ENCODE measurements around the gene LRRN3. TPM values are rescaled to one million over a fixed set of nuclear protein-coding genes. Genes with fewer than 3 reads are reported as not detected.

LRRN3 gene
- polyA plus RNA-seq, 1 of the 3 experiments (the other 2 are of a cell fraction): 2.1 TPM

DNA sequence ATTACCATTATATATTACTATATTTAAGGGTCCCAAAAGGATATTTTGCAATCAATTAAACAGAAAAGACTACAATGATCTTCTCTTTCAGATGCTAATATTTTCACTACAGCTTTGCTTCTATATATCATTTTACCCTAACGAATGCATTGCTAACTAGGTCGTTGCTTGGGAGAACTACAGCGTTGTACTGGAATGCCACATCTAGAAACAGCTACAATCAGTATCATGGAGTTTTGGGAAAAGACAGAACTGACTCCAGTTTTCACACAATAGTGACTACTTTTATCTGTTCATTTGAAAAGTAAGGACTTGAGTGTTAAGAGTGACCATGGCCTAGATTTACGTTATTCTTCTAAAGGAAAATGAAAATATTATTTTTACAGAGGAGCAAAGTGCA lies 38.5 kb downstream of the LRRN3 start:
- Histone ChIP-seq H3K9me3 (no peaks in the 10 kb centered on the region), H4K20me1 (ENCODE audit: insufficient read depth) (no peaks in the 10 kb centered on the region), H3K27me3 (ENCODE audit: insufficient read depth) (no peaks in the 10 kb centered on the region), H3K9me2 (no peaks in the 10 kb centered on the region), H3K79me2 (ENCODE audit: insufficient read depth) (no peaks in the 10 kb centered on the region), H3F3A (replicated peaks; ENCODE audit: insufficient read depth) (no peaks in the 10 kb centered on the region), H3K36me3 (replicated peaks in 1 of 2; ENCODE audit: control insufficient read depth in 1 of 2, insufficient read depth in 2 of 2, low read length in 1 of 2) (peaks cover under 1 to 3% of the 10 kb centered on the region in 2 experiments), H3K4me3 (ENCODE audit: low read depth in 2 of 2, low read length in 1 of 2) (no peak overlapping the region), H3K9ac (no peak overlapping the region), H3K4me1 (ENCODE audit: control insufficient read depth in 1 of 2, insufficient read depth in 2 of 2, low read depth in 1 of 2, low read length in 1 of 2) (peaks cover 0 to 2% of the 10 kb centered on the region in 2 experiments; a peak in 2 of 4 replicates), H3K4me2 (no peak overlapping the region), H3K27ac (ENCODE audit: low read depth in 2 of 2, low read length in 1 of 2) (no peak overlapping the region), H2AFZ (ENCODE audit: low read depth) (no peak overlapping the region)
- WGBS (ENCODE audit: low lambda C conversion rate): 93% methylated on average over 4 of the region's 4 CpGs
- CTCF ChIA-PET: interaction anchor here (1.2 kb wide), 1 partner anchor 89 kb away, joined by 3 read pairs; no protein-coding TSS in a partner anchor
- DNase-seq: no peak
- POLR2A ChIA-PET: no interaction called here
- TF ChIP-seq, protein P1, sequence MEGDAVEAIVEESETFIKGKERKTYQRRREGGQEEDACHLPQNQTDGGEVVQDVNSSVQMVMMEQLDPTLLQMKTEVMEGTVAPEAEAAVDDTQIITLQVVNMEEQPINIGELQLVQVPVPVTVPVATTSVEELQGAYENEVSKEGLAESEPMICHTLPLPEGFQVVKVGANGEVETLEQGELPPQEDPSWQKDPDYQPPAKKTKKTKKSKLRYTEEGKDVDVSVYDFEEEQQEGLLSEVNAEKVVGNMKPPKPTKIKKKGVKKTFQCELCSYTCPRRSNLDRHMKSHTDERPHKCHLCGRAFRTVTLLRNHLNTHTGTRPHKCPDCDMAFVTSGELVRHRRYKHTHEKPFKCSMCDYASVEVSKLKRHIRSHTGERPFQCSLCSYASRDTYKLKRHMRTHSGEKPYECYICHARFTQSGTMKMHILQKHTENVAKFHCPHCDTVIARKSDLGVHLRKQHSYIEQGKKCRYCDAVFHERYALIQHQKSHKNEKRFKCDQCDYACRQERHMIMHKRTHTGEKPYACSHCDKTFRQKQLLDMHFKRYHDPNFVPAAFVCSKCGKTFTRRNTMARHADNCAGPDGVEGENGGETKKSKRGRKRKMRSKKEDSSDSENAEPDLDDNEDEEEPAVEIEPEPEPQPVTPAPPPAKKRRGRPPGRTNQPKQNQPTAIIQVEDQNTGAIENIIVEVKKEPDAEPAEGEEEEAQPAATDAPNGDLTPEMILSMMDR (IDR thresholded peaks at IDR 0.05): no peak
- no peak for TF ChIP-seq TAF1 (IDR thresholded peaks at IDR 0.05; ENCODE audit: borderline replicate concordance, low read depth, low read length)
- no peak for TF ChIP-seq RAD21 (IDR thresholded peaks at IDR 0.05; ENCODE audit: low read length)
- TF ChIP-seq, protein P2, sequence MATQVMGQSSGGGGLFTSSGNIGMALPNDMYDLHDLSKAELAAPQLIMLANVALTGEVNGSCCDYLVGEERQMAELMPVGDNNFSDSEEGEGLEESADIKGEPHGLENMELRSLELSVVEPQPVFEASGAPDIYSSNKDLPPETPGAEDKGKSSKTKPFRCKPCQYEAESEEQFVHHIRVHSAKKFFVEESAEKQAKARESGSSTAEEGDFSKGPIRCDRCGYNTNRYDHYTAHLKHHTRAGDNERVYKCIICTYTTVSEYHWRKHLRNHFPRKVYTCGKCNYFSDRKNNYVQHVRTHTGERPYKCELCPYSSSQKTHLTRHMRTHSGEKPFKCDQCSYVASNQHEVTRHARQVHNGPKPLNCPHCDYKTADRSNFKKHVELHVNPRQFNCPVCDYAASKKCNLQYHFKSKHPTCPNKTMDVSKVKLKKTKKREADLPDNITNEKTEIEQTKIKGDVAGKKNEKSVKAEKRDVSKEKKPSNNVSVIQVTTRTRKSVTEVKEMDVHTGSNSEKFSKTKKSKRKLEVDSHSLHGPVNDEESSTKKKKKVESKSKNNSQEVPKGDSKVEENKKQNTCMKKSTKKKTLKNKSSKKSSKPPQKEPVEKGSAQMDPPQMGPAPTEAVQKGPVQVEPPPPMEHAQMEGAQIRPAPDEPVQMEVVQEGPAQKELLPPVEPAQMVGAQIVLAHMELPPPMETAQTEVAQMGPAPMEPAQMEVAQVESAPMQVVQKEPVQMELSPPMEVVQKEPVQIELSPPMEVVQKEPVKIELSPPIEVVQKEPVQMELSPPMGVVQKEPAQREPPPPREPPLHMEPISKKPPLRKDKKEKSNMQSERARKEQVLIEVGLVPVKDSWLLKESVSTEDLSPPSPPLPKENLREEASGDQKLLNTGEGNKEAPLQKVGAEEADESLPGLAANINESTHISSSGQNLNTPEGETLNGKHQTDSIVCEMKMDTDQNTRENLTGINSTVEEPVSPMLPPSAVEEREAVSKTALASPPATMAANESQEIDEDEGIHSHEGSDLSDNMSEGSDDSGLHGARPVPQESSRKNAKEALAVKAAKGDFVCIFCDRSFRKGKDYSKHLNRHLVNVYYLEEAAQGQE (IDR thresholded peaks at IDR 0.05; ENCODE audit: low read depth, low read length): no peak
- TF ChIP-seq, protein P3, sequence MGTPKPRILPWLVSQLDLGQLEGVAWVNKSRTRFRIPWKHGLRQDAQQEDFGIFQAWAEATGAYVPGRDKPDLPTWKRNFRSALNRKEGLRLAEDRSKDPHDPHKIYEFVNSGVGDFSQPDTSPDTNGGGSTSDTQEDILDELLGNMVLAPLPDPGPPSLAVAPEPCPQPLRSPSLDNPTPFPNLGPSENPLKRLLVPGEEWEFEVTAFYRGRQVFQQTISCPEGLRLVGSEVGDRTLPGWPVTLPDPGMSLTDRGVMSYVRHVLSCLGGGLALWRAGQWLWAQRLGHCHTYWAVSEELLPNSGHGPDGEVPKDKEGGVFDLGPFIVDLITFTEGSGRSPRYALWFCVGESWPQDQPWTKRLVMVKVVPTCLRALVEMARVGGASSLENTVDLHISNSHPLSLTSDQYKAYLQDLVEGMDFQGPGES (IDR thresholded peaks at IDR 0.05; ENCODE audit: low read depth, low read length): no peak
- TF ChIP-seq TEAD4 (IDR thresholded peaks at IDR 0.05; ENCODE audit: borderline replicate concordance, insufficient read depth): no peak
- TF ChIP-seq, protein P4, sequence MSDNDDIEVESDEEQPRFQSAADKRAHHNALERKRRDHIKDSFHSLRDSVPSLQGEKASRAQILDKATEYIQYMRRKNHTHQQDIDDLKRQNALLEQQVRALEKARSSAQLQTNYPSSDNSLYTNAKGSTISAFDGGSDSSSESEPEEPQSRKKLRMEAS (IDR thresholded peaks at IDR 0.05; ENCODE audit: low read depth): no peak
- TF ChIP-seq, protein P5, sequence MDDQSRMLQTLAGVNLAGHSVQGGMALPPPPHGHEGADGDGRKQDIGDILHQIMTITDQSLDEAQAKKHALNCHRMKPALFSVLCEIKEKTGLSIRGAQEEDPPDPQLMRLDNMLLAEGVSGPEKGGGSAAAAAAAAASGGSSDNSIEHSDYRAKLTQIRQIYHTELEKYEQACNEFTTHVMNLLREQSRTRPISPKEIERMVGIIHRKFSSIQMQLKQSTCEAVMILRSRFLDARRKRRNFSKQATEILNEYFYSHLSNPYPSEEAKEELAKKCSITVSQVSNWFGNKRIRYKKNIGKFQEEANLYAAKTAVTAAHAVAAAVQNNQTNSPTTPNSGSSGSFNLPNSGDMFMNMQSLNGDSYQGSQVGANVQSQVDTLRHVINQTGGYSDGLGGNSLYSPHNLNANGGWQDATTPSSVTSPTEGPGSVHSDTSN (IDR thresholded peaks at IDR 0.05): no peak
- TF ChIP-seq JUND (IDR thresholded peaks at IDR 0.05): no peak
- no peak for TF ChIP-seq RFX5 (IDR thresholded peaks at IDR 0.05; ENCODE audit: low read length)
- no peak for TF ChIP-seq MEF2A (IDR thresholded peaks at IDR 0.05; ENCODE audit: borderline replicate concordance, low read depth)
- no peak for TF ChIP-seq POLR2AphosphoS5 (IDR thresholded peaks at IDR 0.05; ENCODE audit: low read depth, low read length)
- no peak for TF ChIP-seq SIN3A (IDR thresholded peaks at IDR 0.05; ENCODE audit: borderline replicate concordance, low read depth, low read length)
- no peak for TF ChIP-seq TCF12 (IDR thresholded peaks at IDR 0.05)
- no peak for TF ChIP-seq RXRA (IDR thresholded peaks at IDR 0.05; ENCODE audit: borderline replicate concordance, low read depth)
- no peak for TF ChIP-seq EZH2phosphoT487 (IDR thresholded peaks at IDR 0.05; ENCODE audit: borderline replicate concordance, low read depth)
- no peak for TF ChIP-seq YY1 (IDR thresholded peaks at IDR 0.05; ENCODE audit: low read depth)
- no peak for TF ChIP-seq EP300 (IDR thresholded peaks at IDR 0.05; ENCODE audit: borderline replicate concordance in 1 of 2, low read depth in 1 of 2, low read length in 1 of 2)

Data from SK-N-SH (cell line).